ENCODE results near the gene HSDL1.

- TF ChIP-seq POLR2A (IDR thresholded peaks at IDR 0.05) (no peak), CTCF (IDR thresholded peaks at IDR 0.05) (no peak), EP300 (IDR thresholded peaks at IDR 0.05) (no peak)
Observed at GRCh38 chr16:84182104-84182503, 37.1 kb upstream of the HSDL1 start.

All from tibial nerve (tissue), 4 donors.